Trophoblast cell (in vitro differentiated cells and primary cell): Measurements from ENCODE around the gene TSSK2.

Experiments used
- DNase-seq, 2 donors: peaks; one replicate each; pipeline ENCODE4 v3.0.0-alpha.2; 2016
- H2AFZ ChIP-seq: 2 replicates; pipeline ENCODE4 v1.6.1; 2013; ENCODE audit warnings: low read length, moderate library complexity, mild to moderate bottlenecking; ENCODE audit not compliant: insufficient read depth, poor library complexity
- H2AK5ac ChIP-seq: 2 replicates; pipeline ENCODE4 v1.6.1; 2013; ENCODE audit warnings: mild to moderate bottlenecking, low read length
- H2BK120ac ChIP-seq: 2 replicates; pipeline ENCODE4 v1.6.1; 2013; ENCODE audit warnings: low read length, mild to moderate bottlenecking, moderate library complexity; ENCODE audit not compliant: insufficient read depth, poor library complexity
- H2BK12ac ChIP-seq: 2 replicates; pipeline ENCODE4 v1.6.1; 2013; ENCODE audit warnings: mild to moderate bottlenecking, low read length, moderate library complexity
- H2BK5ac ChIP-seq: 2 replicates; pipeline ENCODE4 v1.6.1; 2013; ENCODE audit warnings: low read length, low read depth, moderate library complexity, mild to moderate bottlenecking; ENCODE audit not compliant: poor library complexity
- H3K14ac ChIP-seq: 2 replicates; pipeline ENCODE4 v1.6.1; 2013; ENCODE audit warnings: mild to moderate bottlenecking, low read length
- H3K18ac ChIP-seq: 2 replicates; pipeline ENCODE4 v1.6.1; 2013; ENCODE audit warnings: mild to moderate bottlenecking, low read length
- H3K23ac ChIP-seq: 2 replicates; pipeline ENCODE4 v1.6.1; 2013; ENCODE audit warnings: low read length
- H3K27ac ChIP-seq: 2 replicates; pipeline ENCODE4 v1.5.1; 2013; ENCODE audit warnings: low read depth, mild to moderate bottlenecking, inconsistent platforms, low read length, moderate library complexity
- H3K27me3 ChIP-seq: 2 replicates; pipeline ENCODE4 v1.6.1; 2013; ENCODE audit warnings: inconsistent platforms, mild to moderate bottlenecking, low read length, moderate library complexity; ENCODE audit not compliant: insufficient read depth
- H3K36me3 ChIP-seq, 2 experiments: 1 replicate in 1 of 2; 2 replicates in 1 of 2; pipeline ENCODE4 v1.6.1; 2013; ENCODE audit warnings: low read length in 2 of 2, mild to moderate bottlenecking in 2 of 2, moderate library complexity in 1 of 2; ENCODE audit not compliant: insufficient read depth in 2 of 2, control insufficient read depth in 1 of 2
- H3K4ac ChIP-seq: 2 replicates; pipeline ENCODE4 v1.6.1; 2013; ENCODE audit warnings: low read depth, mild to moderate bottlenecking, low read length, moderate library complexity
- H3K4me1 ChIP-seq, 2 experiments: 1 replicate in 1 of 2; 2 replicates in 1 of 2; pipeline ENCODE4 v1.6.1; 2013; ENCODE audit warnings: low read length in 2 of 2, mild to moderate bottlenecking in 2 of 2, moderate library complexity in 1 of 2; ENCODE audit not compliant: insufficient read depth in 2 of 2, control insufficient read depth in 1 of 2
- H3K4me2 ChIP-seq: 2 replicates; pipeline ENCODE4 v1.6.1; 2013; ENCODE audit warnings: inconsistent platforms, mild to moderate bottlenecking, low read length, moderate library complexity
- H3K4me3 ChIP-seq: 2 replicates; pipeline ENCODE4 v1.5.1; 2013; ENCODE audit warnings: mild to moderate bottlenecking, low read depth, low read length, inconsistent platforms
- H3K79me1 ChIP-seq: one replicate; pipeline ENCODE4 v1.6.1; 2013; ENCODE audit warnings: low read length
- H3K79me2 ChIP-seq: 2 replicates; pipeline ENCODE4 v1.6.1; 2013; ENCODE audit warnings: low read length, mild to moderate bottlenecking; ENCODE audit not compliant: control insufficient read depth, insufficient read depth, poor library complexity
- H3K9ac ChIP-seq: 2 replicates; pipeline ENCODE4 v1.6.1; 2013; ENCODE audit warnings: mild to moderate bottlenecking, low read length
- H3K9me3 ChIP-seq: 2 replicates; pipeline ENCODE4 v1.6.1; 2013; ENCODE audit warnings: low read depth, mild to moderate bottlenecking, control low read depth, inconsistent platforms, low read length; ENCODE audit not compliant: insufficient read depth
- H4K12ac ChIP-seq: 2 replicates; pipeline ENCODE4 v1.6.1; 2013; ENCODE audit warnings: low read depth, mild to moderate bottlenecking, low read length, moderate library complexity
- H4K8ac ChIP-seq: 2 replicates; pipeline ENCODE4 v1.6.1; 2013; ENCODE audit warnings: low read depth, mild to moderate bottlenecking, low read length, moderate library complexity
- H4K91ac ChIP-seq: one replicate; pipeline ENCODE4 v1.6.1; 2013; ENCODE audit warnings: low read depth, mild to moderate bottlenecking, low read length, moderate library complexity
- WGBS: extraction: QIAGEN DNeasy Blood & Tissue Kit; methylation state at CpG from one replicate; pipeline ENCODE4 v1.1.7; 2013; ENCODE audit warnings: missing lambda C conversion rate; ENCODE audit not compliant: insufficient read length, insufficient coverage; ENCODE audit errors: extremely low coverage; 5-methylcytosine and 5-hydroxymethylcytosine counted together

TSSK2 gene

GRCh38 chr22:19139001-19139356 is 7.9 kb downstream of the TSSK2 start:
- H2BK5ac ChIP-seq, result no peak overlapping the region
- peaks cover 5% of the 10 kb centered on the region for H3K9me3 ChIP-seq
- H2BK120ac ChIP-seq, result no peak overlapping the region
- no peak overlapping the region for H2BK12ac ChIP-seq
- H4K8ac ChIP-seq, result no peak overlapping the region
- no peak overlapping the region for H3K4me3 ChIP-seq
- no peak overlapping the region for H3K27ac ChIP-seq
- peaks cover 72 to 75% of the 10 kb centered on the region in 2 experiments for H3K36me3 ChIP-seq
- no CpG with 5 or more reads among the region's 9 CpGs for WGBS
- no peak overlapping the region for H3K23ac ChIP-seq
- H2AFZ ChIP-seq, result no peak overlapping the region
- H3K9ac ChIP-seq, result no peak overlapping the region
- no peak overlapping the region for H3K14ac ChIP-seq
- no peak overlapping the region for H2AK5ac ChIP-seq
- H3K79me1 ChIP-seq, result no peaks in the 10 kb centered on the region
- H3K18ac ChIP-seq, result no peak overlapping the region
- H3K4ac ChIP-seq, result no peak overlapping the region
- H3K79me2 ChIP-seq, result peaks cover 2% of the 10 kb centered on the region
- DNase-seq, result no peak
- H3K27me3 ChIP-seq, result no peaks in the 10 kb centered on the region
- H3K4me1 ChIP-seq, result peaks cover 2 to 4% of the 10 kb centered on the region in 2 experiments
- H3K4me2 ChIP-seq, result no peak overlapping the region
- H4K12ac ChIP-seq, result no peak overlapping the region
- no peak overlapping the region for H4K91ac ChIP-seq

- H3K4me2 ChIP-seq, result no peak overlapping the region
- no peak overlapping the region for H3K4me3 ChIP-seq
- H3K4ac ChIP-seq, result no peak overlapping the region
- H2BK12ac ChIP-seq, result no peak overlapping the region
- H3K23ac ChIP-seq, result no peak overlapping the region
- no peak overlapping the region for H2BK5ac ChIP-seq
- no peak overlapping the region for H2BK120ac ChIP-seq
- H2AK5ac ChIP-seq, result no peak overlapping the region
- H3K27me3 ChIP-seq, result no peaks in the 10 kb centered on the region
- no peak overlapping the region for H4K8ac ChIP-seq
- peaks cover 3 to 4% of the 10 kb centered on the region in 2 experiments for H3K4me1 ChIP-seq
- WGBS, result no CpG with 5 or more reads among the region's 5 CpGs
- H3K79me1 ChIP-seq, result no peaks in the 10 kb centered on the region
- H3K14ac ChIP-seq, result no peak overlapping the region
- no peak overlapping the region for H3K27ac ChIP-seq
- H4K12ac ChIP-seq, result no peak overlapping the region
- peaks cover 62 to 65% of the 10 kb centered on the region in 2 experiments for H3K36me3 ChIP-seq
- H3K18ac ChIP-seq, result no peak overlapping the region
- no peak overlapping the region for H4K91ac ChIP-seq
- no peak for DNase-seq
- H3K79me2 ChIP-seq, result peaks cover 2% of the 10 kb centered on the region
- no peak overlapping the region for H3K9ac ChIP-seq
- no peak overlapping the region for H2AFZ ChIP-seq
- peaks cover 5% of the 10 kb centered on the region for H3K9me3 ChIP-seq
Observed at GRCh38 chr22:19139974-19140373, 8.9 kb downstream of the TSSK2 start.

GRCh38 chr22:19142394-19142793 is 11.3 kb downstream of the TSSK2 start:
- H3K18ac ChIP-seq, result no peak overlapping the region
- no peak overlapping the region for H3K14ac ChIP-seq
- DNase-seq, result no peak
- no peak overlapping the region for H4K12ac ChIP-seq
- H3K4me3 ChIP-seq, result no peak overlapping the region
- H2AK5ac ChIP-seq, result no peak overlapping the region
- no peak overlapping the region for H4K91ac ChIP-seq
- H3K27me3 ChIP-seq, result peaks cover 9% of the 10 kb centered on the region
- H2BK120ac ChIP-seq, result no peak overlapping the region
- H2BK12ac ChIP-seq, result no peak overlapping the region
- H3K4me2 ChIP-seq, result no peak overlapping the region
- no peak overlapping the region for H3K27ac ChIP-seq
- H2AFZ ChIP-seq, result no peak overlapping the region
- peaks cover 3 to 4% of the 10 kb centered on the region in 2 experiments for H3K4me1 ChIP-seq
- no CpG with 5 or more reads among the region's 9 CpGs for WGBS
- H4K8ac ChIP-seq, result no peak overlapping the region
- no peak overlapping the region for H3K23ac ChIP-seq
- H3K79me1 ChIP-seq, result no peaks in the 10 kb centered on the region
- peaks cover 2% of the 10 kb centered on the region for H3K79me2 ChIP-seq
- H3K9me3 ChIP-seq, result peaks cover 3% of the 10 kb centered on the region
- no peak overlapping the region for H2BK5ac ChIP-seq
- no peak overlapping the region for H3K9ac ChIP-seq
- peaks cover 45 to 50% of the 10 kb centered on the region in 2 experiments for H3K36me3 ChIP-seq
- H3K4ac ChIP-seq, result no peak overlapping the region

GRCh38 chr22:19143212-19143611 is 12.1 kb downstream of the TSSK2 start:
- Histone ChIP-seq H4K12ac (no peak overlapping the region), H4K91ac (no peak overlapping the region), H3K4me3 (no peak overlapping the region), H3K4me1 (peaks cover 3 to 4% of the 10 kb centered on the region in 2 experiments), H3K4me2 (no peak overlapping the region), H3K79me1 (no peaks in the 10 kb centered on the region), H3K9ac (no peak overlapping the region), H3K27me3 (peaks cover 17% of the 10 kb centered on the region), H3K27ac (no peak overlapping the region), H3K23ac (no peak overlapping the region), H2AK5ac (no peak overlapping the region), H2BK120ac (no peak overlapping the region), H2BK5ac (no peak overlapping the region), H2AFZ (no peak overlapping the region), H2BK12ac (no peak overlapping the region), H3K18ac (no peak overlapping the region), H4K8ac (no peak overlapping the region), H3K14ac (no peak overlapping the region), H3K36me3 (peaks cover 37 to 42% of the 10 kb centered on the region in 2 experiments), H3K4ac (no peak overlapping the region), H3K9me3 (peaks cover 6% of the 10 kb centered on the region), H3K79me2 (peaks cover 2% of the 10 kb centered on the region)
- no peak for DNase-seq
- WGBS, result no CpG with 5 or more reads among the region's 5 CpGs
